ENCODE measurements around the gene GFOD2.

GFOD2 gene

GRCh38 chr16:67731071-67731752, 12.1 kb upstream of the GFOD2 start:
- DNase-seq, result no peak

- DNase-seq, result no peak
Observed at GRCh38 chr16:67730326-67730725, 11.2 kb upstream of the GFOD2 start.

- no peak for DNase-seq
Observed at GRCh38 chr16:67729636-67730248, 10.6 kb upstream of the GFOD2 start.

GRCh38 chr16:67727521-67728485, 8.7 kb upstream of the GFOD2 start:
- DNase-seq, result no peak

- no peak for DNase-seq
Observed at GRCh38 chr16:67726106-67727034, 7.3 kb upstream of the GFOD2 start.

- DNase-seq, result no peak
Observed at GRCh38 chr16:67723911-67724305, 4.8 kb upstream of the GFOD2 start.

GRCh38 chr16:67723151-67723910, 4.2 kb upstream of the GFOD2 start:
- DNase-seq, result no peak

- no peak for DNase-seq
Observed at GRCh38 chr16:67720236-67720635, 1.1 kb upstream of the GFOD2 start.

GRCh38 chr16:67719778-67720144, 645 bp upstream of the GFOD2 start:
- DNase-seq, result peak; percentile 32

- DNase-seq, result peak; percentile 19
Observed at GRCh38 chr16:67718668-67719047, 458 bp downstream of the GFOD2 start.

GRCh38 chr16:67716097-67716496, 3.0 kb downstream of the GFOD2 start:
- DNase-seq, result no peak

GRCh38 chr16:67714522-67714921, 4.6 kb downstream of the GFOD2 start:
- no peak for DNase-seq

GRCh38 chr16:67713647-67714273, 5.4 kb downstream of the GFOD2 start:
- DNase-seq, result no peak

GRCh38 chr16:67710607-67711006, 8.5 kb downstream of the GFOD2 start:
- DNase-seq, result no peak

GRCh38 chr16:67709050-67709449, 10.1 kb downstream of the GFOD2 start:
- no peak for DNase-seq

- DNase-seq, result no peak
Observed at GRCh38 chr16:67708368-67708771, 10.7 kb downstream of the GFOD2 start.

- DNase-seq, result no peak
Observed at GRCh38 chr16:67707790-67708189, 11.3 kb downstream of the GFOD2 start.

GRCh38 chr16:67707210-67707609, 11.9 kb downstream of the GFOD2 start:
- DNase-seq, result no peak

- DNase-seq, result no peak
Observed at GRCh38 chr16:67704110-67704509, 15.0 kb downstream of the GFOD2 start.

- DNase-seq, result peak; percentile 47
Observed at GRCh38 chr16:67703626-67704025, 15.5 kb downstream of the GFOD2 start.

GRCh38 chr16:67702130-67702529, 17.0 kb downstream of the GFOD2 start:
- no peak for DNase-seq

Data from activated CD4-positive, alpha-beta T cell treated with anti-CD3 and anti-CD28 coated beads, Interleukin-10, Interleukin-2, amounts not matched to agents 100 ng/mL and 50 ng/mL, durations not matched to agents 16 hours and 8 hours (primary cell).